HG03045 (cell line): ENCODE measurements around the gene CPXM2.

Experiments used
- ATAC-seq: cut with Tn5 transposase; IDR thresholded peaks from one replicate; pipeline ENCODE4 v1.9.1; 2021; ENCODE audit warnings: mild to moderate bottlenecking, moderate library complexity; ENCODE audit not compliant: unreplicated experiment

CPXM2 gene

DNA sequence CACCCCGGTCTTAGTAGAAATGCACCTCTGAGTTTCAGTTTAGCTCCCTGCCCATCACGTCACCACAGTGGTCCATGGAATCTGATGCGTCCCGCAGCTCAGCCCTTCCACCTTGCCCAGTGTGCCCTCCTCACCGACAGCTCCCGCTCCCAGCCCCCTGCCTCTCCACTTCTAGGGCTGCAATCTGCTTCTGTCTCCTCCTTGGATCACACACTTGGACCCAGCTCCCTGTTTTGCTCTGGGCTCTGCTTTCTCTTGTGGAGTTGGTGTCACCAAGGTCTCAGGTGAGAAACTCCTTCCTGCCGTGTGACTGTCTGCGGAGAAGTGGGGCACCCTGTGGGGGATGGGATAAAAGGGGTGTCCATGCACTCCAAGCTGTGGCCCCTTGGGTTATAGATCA is 187.5 kb downstream of the CPXM2 start:
- no peak for ATAC-seq

DNA sequence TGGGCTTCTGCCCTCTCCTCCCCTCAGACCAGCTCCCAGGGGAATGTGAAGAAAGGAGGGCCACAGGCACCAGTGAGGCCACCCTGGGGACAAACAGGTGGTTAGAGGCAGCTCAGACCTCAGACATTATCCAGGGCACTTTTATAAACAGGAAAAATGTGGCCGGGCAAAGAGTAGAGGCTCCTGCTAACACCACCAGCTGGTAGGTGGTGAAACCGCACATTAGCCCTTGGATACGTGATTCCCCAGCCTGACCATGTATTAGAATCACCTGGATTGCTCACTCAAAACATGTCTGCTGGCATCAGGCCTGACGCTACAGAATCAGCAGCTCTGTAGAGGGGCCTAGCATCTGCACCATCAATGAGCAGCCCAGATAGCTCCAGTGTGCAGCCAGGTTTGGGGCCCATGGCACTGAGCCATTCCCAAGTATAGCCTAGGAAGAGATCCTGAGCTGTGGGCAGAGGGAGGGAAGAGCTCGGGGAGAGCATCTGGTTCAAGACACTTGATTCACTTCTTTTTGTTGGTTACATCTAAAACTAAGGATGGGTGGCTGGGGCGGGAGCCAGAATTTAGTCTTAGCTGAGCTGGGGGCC is 188.3 kb downstream of the CPXM2 start:
- no peak for ATAC-seq
